HepG2 (cell line): ENCODE measurements around the gene TNRC18. TPM values are rescaled to one million over a fixed set of nuclear protein-coding genes. Genes with fewer than 3 reads are reported as not detected.

ENCODE experiments used
- CC2D1A ChIP-seq: sonication (generic); formaldehyde crosslinking; IDR thresholded peaks from 2 replicates; pipeline ENCODE4 v1.8.1; 2023; ENCODE audit warnings: mild to moderate bottlenecking, missing genetic modification reagents
- EZH2 ChIP-seq: conservative IDR thresholded peaks from 2 replicates; pipeline ENCODE4 v1.6.1; 2012; ENCODE audit warnings: mild to moderate bottlenecking, low read depth, low read length, moderate library complexity
- GTF3A ChIP-seq: sonication (generic); formaldehyde crosslinking; conservative IDR thresholded peaks from 2 replicates; pipeline ENCODE4 v1.4.0; 2020; ENCODE audit warnings: mild to moderate bottlenecking, missing genetic modification reagents
- HOXA9 ChIP-seq: sonication (generic); formaldehyde crosslinking; IDR thresholded peaks from 2 replicates; pipeline ENCODE4 v1.8.1; 2022; ENCODE audit warnings: missing genetic modification reagents, mild to moderate bottlenecking, moderate library complexity, borderline replicate concordance
- KLF6 ChIP-seq: IDR thresholded peaks from 2 replicates; pipeline ENCODE4 v1.8.0; 2016; ENCODE audit warnings: missing biosample characterization, missing genetic modification reagents
- MAFK ChIP-seq, 2 experiments: IDR thresholded peaks in 1 of 2; conservative IDR thresholded peaks in 1 of 2; 2 replicates each; pipeline ENCODE4 v1.6.1; 2011; ENCODE audit warnings: improper control_type of control experiment in 2 of 2, low read length in 2 of 2
- PITX1 ChIP-seq: sonication (generic); formaldehyde crosslinking; IDR thresholded peaks from 2 replicates; pipeline ENCODE4 v1.5.1; 2020; ENCODE audit warnings: mild to moderate bottlenecking, missing genetic modification reagents
- PTBP1 ChIP-seq: fragments of 200-400 bp; formaldehyde crosslinking; IDR thresholded peaks from 2 replicates; pipeline ENCODE4 v1.6.1; 2018; ENCODE audit warnings: low read length, low read depth; ENCODE audit not compliant: poor library complexity, severe bottlenecking
- RFXAP ChIP-seq: sonication (generic); formaldehyde crosslinking; IDR thresholded peaks from 2 replicates; pipeline ENCODE4 v1.4.0; 2020; ENCODE audit warnings: missing genetic modification reagents, borderline replicate concordance
- SP5 ChIP-seq: IDR thresholded peaks from 2 replicates; pipeline ENCODE4 v1.6.1; 2016; ENCODE audit warnings: low read depth, borderline replicate concordance
- TCF7L2 ChIP-seq: IDR thresholded peaks from 2 replicates; pipeline ENCODE4 v1.6.1; 2011; ENCODE audit warnings: mild to moderate bottlenecking, low read depth, low read length, moderate library complexity
- TGIF2 ChIP-seq: IDR thresholded peaks from 2 replicates; pipeline ENCODE4 v1.6.1; 2016; ENCODE audit warnings: control low read depth, missing compliant biosample characterization
- ZNF251 ChIP-seq: sonication (generic); formaldehyde crosslinking; IDR thresholded peaks from 2 replicates; pipeline ENCODE4 v1.9.0; 2021; ENCODE audit warnings: mild to moderate bottlenecking, missing genetic modification reagents
- ZNF260 ChIP-seq: sonication (generic); formaldehyde crosslinking; IDR thresholded peaks from 2 replicates; pipeline ENCODE4 v1.4.0; 2020; ENCODE audit warnings: missing genetic modification reagents, low read depth, mild to moderate bottlenecking, borderline replicate concordance
- ZNF496 ChIP-seq: sonication (generic); formaldehyde crosslinking; IDR thresholded peaks from 2 replicates; pipeline ENCODE4 v1.8.1; 2023; ENCODE audit warnings: mild to moderate bottlenecking, moderate library complexity, missing genetic modification reagents; ENCODE audit not compliant: insufficient replicate concordance
- ZNF607 ChIP-seq: sonication (generic); formaldehyde crosslinking; IDR thresholded peaks from 2 replicates; pipeline ENCODE4 v1.5.1; 2020; ENCODE audit warnings: missing genetic modification reagents, mild to moderate bottlenecking, borderline replicate concordance
- ZNF724P ChIP-seq: sonication (generic); formaldehyde crosslinking; IDR thresholded peaks from 2 replicates; pipeline ENCODE4 v1.8.0; 2022; ENCODE audit warnings: missing genetic modification reagents, borderline replicate concordance
- polyA plus RNA-seq, 8 experiments: library from polyadenylated mRNA; depleted of rRNA in 3 of 8; stranded (reverse) in 7 of 8; unstranded in 1 of 8; fragments of >200 nt; fragmentation: Illumina TruSeq in 4 of 8; extraction: Trizol in 4 of 8; gene quantifications; 2 replicates each; pipeline versions ENCODE4 v1.2.1 to v1.2.3, GENCODE V29; 2011 to 2016; ENCODE audit warnings: low read depth in 4 of 8, missing spikeins in 1 of 8, mixed read lengths in 1 of 8; ENCODE audit not compliant: insufficient read depth in 1 of 8
- total RNA-seq, 5 experiments: library from RNA; depleted of rRNA; stranded (reverse); fragments of >200 nt; fragmentation: Illumina TruSeq; extraction: Trizol; gene quantifications; 2 replicates each; pipeline ENCODE4 v1.2.3, GENCODE V29; 2016; ENCODE audit warnings: low read depth in 1 of 5
- TF ChIP-seq, protein P1 (sequence below): sonication (generic); formaldehyde crosslinking; IDR thresholded peaks from 2 replicates; pipeline ENCODE4 v1.8.0; 2022; ENCODE audit warnings: low read depth, missing genetic modification reagents
- TF ChIP-seq, protein P2 (sequence below): sonication (generic); formaldehyde crosslinking; IDR thresholded peaks from 2 replicates; pipeline ENCODE4 v1.4.0; 2020; ENCODE audit warnings: mild to moderate bottlenecking, missing genetic modification reagents
- TF ChIP-seq, protein P3 (sequence below): sonication (generic); formaldehyde crosslinking; IDR thresholded peaks from 2 replicates; pipeline ENCODE4 v1.5.0; 2020; ENCODE audit warnings: mild to moderate bottlenecking, missing genetic modification reagents

Gene TNRC18
- total and polyA plus RNA-seq, 2 of the 13 experiments (the other 11 are each of a cell fraction or from before 2014, with no cell fraction given), result 11.7 to 17.4 TPM

DNA sequence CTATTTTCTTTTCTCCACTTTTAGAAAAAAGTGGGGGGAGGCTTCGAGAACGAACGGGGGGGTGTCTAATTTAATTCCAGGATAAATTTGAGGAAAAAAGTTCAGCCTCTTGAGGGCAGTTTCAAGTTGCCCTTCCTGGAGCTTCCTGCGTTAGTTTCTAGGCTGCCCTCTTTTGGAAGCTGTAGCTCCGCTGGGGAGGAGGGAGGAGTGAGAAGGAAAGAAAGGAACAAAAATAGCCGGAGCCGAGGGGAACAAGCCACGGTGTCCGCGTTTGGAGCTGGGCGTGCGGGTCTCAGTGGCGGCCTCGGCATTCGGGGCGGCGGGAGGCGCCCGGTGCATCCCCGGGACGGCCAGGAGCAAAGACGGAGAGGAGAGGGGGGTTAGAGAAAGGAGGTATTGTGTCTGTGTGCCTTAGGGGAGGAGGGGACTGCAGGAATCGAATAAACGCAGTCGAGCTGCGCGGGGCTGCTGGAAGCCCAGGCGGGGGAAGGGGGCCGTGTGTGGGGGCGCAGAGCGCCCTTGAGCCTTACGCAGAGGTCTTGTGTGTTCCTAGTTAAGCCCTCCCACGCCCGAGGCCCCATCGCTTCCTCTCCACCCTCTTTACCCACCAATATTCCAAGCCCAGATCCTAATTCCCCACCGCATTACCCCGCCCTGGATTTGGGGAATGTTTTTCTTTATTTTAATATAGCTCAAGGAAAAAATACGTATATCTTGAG, 2.0 kb upstream of the TNRC18 start (continued):
- TF ChIP-seq, protein P1, sequence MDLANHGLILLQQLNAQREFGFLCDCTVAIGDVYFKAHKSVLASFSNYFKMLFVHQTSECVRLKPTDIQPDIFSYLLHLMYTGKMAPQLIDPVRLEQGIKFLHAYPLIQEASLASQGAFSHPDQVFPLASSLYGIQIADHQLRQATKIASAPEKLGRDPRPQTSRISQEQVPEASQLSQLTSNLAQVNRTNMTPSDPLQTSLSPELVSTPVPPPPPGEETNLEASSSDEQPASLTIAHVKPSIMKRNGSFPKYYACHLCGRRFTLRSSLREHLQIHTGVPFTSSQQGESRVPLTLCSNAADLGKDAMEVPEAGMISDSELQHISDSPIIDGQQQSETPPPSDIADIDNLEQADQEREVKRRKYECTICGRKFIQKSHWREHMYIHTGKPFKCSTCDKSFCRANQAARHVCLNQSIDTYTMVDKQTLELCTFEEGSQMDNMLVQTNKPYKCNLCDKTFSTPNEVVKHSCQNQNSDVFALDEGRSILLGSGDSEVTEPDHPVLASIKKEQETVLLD (CRISPR knock-in tag), result no peak
- TF ChIP-seq ZNF260 (CRISPR knock-in tag), result no peak
- TF ChIP-seq, protein P2, sequence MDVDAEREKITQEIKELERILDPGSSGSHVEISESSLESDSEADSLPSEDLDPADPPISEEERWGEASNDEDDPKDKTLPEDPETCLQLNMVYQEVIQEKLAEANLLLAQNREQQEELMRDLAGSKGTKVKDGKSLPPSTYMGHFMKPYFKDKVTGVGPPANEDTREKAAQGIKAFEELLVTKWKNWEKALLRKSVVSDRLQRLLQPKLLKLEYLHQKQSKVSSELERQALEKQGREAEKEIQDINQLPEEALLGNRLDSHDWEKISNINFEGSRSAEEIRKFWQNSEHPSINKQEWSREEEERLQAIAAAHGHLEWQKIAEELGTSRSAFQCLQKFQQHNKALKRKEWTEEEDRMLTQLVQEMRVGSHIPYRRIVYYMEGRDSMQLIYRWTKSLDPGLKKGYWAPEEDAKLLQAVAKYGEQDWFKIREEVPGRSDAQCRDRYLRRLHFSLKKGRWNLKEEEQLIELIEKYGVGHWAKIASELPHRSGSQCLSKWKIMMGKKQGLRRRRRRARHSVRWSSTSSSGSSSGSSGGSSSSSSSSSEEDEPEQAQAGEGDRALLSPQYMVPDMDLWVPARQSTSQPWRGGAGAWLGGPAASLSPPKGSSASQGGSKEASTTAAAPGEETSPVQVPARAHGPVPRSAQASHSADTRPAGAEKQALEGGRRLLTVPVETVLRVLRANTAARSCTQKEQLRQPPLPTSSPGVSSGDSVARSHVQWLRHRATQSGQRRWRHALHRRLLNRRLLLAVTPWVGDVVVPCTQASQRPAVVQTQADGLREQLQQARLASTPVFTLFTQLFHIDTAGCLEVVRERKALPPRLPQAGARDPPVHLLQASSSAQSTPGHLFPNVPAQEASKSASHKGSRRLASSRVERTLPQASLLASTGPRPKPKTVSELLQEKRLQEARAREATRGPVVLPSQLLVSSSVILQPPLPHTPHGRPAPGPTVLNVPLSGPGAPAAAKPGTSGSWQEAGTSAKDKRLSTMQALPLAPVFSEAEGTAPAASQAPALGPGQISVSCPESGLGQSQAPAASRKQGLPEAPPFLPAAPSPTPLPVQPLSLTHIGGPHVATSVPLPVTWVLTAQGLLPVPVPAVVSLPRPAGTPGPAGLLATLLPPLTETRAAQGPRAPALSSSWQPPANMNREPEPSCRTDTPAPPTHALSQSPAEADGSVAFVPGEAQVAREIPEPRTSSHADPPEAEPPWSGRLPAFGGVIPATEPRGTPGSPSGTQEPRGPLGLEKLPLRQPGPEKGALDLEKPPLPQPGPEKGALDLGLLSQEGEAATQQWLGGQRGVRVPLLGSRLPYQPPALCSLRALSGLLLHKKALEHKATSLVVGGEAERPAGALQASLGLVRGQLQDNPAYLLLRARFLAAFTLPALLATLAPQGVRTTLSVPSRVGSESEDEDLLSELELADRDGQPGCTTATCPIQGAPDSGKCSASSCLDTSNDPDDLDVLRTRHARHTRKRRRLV (CRISPR knock-in tag), result no peak; the same call in 1 of the 2 replicates
- no peak; the same call in 1 of the 2 replicates for TF ChIP-seq TGIF2
- TF ChIP-seq ZNF496 (CRISPR knock-in tag), result no peak
- peak; percentile 44; the same call in 1 of the 2 replicates for TF ChIP-seq SP5
- TF ChIP-seq, protein P3, sequence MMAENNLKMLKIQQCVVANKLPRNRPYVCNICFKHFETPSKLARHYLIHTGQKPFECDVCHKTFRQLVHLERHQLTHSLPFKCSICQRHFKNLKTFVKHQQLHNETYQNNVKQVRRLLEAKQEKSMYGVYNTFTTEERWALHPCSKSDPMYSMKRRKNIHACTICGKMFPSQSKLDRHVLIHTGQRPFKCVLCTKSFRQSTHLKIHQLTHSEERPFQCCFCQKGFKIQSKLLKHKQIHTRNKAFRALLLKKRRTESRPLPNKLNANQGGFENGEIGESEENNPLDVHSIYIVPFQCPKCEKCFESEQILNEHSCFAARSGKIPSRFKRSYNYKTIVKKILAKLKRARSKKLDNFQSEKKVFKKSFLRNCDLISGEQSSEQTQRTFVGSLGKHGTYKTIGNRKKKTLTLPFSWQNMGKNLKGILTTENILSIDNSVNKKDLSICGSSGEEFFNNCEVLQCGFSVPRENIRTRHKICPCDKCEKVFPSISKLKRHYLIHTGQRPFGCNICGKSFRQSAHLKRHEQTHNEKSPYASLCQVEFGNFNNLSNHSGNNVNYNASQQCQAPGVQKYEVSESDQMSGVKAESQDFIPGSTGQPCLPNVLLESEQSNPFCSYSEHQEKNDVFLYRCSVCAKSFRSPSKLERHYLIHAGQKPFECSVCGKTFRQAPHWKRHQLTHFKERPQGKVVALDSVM (CRISPR knock-in tag), result no peak
- peak; percentile 87 for TF ChIP-seq PITX1 (CRISPR knock-in tag)
- peak; percentile 89 for TF ChIP-seq PTBP1
- 0 out of 2 replicates have a peak, but pooled peaks have one; percentile 33 for TF ChIP-seq KLF6 (CRISPR knock-in tag)
- TF ChIP-seq EZH2, result no peak
- no peak for TF ChIP-seq ZNF251 (CRISPR knock-in tag)
- TF ChIP-seq GTF3A, result no peak; the same call in 1 of the 2 replicates
- no peak for TF ChIP-seq TCF7L2
- TF ChIP-seq ZNF724P, result no peak
- TF ChIP-seq RFXAP (CRISPR knock-in tag), result no peak
- TF ChIP-seq CC2D1A (CRISPR knock-in tag), result no peak
- no peak for TF ChIP-seq HOXA9 (CRISPR knock-in tag)
- TF ChIP-seq ZNF607, result no peak
- TF ChIP-seq MAFK (conservative IDR thresholded peaks at IDR 0.05 in 1 of 2, IDR thresholded peaks at IDR 0.05 in 1 of 2; ENCODE audit: low read length in 2 of 2), result no peak
